H1 (cell line): ENCODE measurements around the gene PRIMA1. TPM values are rescaled to one million over a fixed set of nuclear protein-coding genes. Genes with fewer than 3 reads are reported as not detected.

Experiments
- E2F6 ChIP-seq: IDR thresholded peaks from 2 replicates; pipeline ENCODE4 v1.6.1; 2012; ENCODE audit warnings: inconsistent platforms
- HDAC2 ChIP-seq, 2 experiments: fragments of 300-600 bp in 1 of 2; sonication (generic) in 1 of 2; IDR thresholded peaks; 2 replicates each; pipeline ENCODE4 v1.6.1; 2011 to 2012; ENCODE audit warnings: low read depth in 2 of 2, low read length in 2 of 2, mild to moderate bottlenecking in 2 of 2, moderate library complexity in 2 of 2, borderline replicate concordance in 1 of 2, inconsistent platforms in 1 of 2
- NANOG ChIP-seq: IDR thresholded peaks from 2 replicates; pipeline ENCODE4 v1.6.1; 2011; ENCODE audit warnings: low read length, low read depth, mild to moderate bottlenecking, inconsistent platforms; ENCODE audit not compliant: insufficient read depth, poor library complexity, severe bottlenecking
- RFX5 ChIP-seq: IDR thresholded peaks from 2 replicates; pipeline ENCODE4 v1.6.1; 2011; ENCODE audit warnings: low read depth, low read length, improper control_type of control experiment, borderline replicate concordance
- SAP30 ChIP-seq: fragments of 300-600 bp; sonication (generic); IDR thresholded peaks from 2 replicates; pipeline ENCODE4 v1.7.1; 2012; ENCODE audit warnings: low read length, moderate library complexity, mild to moderate bottlenecking, inconsistent platforms; ENCODE audit not compliant: insufficient read depth, insufficient replicate concordance
- YY1 ChIP-seq: IDR thresholded peaks from 2 replicates; pipeline ENCODE4 v1.6.1; 2011; ENCODE audit warnings: low read depth, mild to moderate bottlenecking, low read length
- polyA plus RNA-seq, 7 experiments: library from polyadenylated mRNA; depleted of rRNA in 3 of 7; stranded (reverse) in 5 of 7; unstranded in 2 of 7; fragments of >200 nt in 5 of 7; fragments of 200-250 nt in 2 of 7; gene quantifications; 1 replicate in 5 of 7; 2 replicates in 1 of 7; 4 replicates in 1 of 7; pipeline versions ENCODE4 v1.2.1 to v1.2.3, GENCODE V29; 2011 to 2013; ENCODE audit warnings: missing spikeins in 2 of 7, mixed read lengths in 2 of 7
- total RNA-seq: library from RNA; stranded (reverse); fragmentation: NEBNext Ultra II Directional; extraction: Animal tissue kit (Norgen Biotek cat#: 25700); gene quantifications from 2 replicates; pipeline ENCODE4 v1.2.1, GENCODE V29; 2021

PRIMA1 gene
- total and polyA plus RNA-seq, 2 of the 8 experiments (the other 6 are each of a cell fraction or from before 2014, with no cell fraction given), result 2.8 to 4.5 TPM

GRCh38 chr14:93729993-93730392 is 58.3 kb downstream of the PRIMA1 start (continued):
- no peak for TF ChIP-seq SAP30
- TF ChIP-seq YY1, result no peak
- no peak for TF ChIP-seq NANOG
- no peak for TF ChIP-seq RFX5
- TF ChIP-seq E2F6, result no peak
- TF ChIP-seq HDAC2 (IDR thresholded peaks at IDR 0.05; ENCODE audit: borderline replicate concordance in 1 of 2, low read depth in 2 of 2, low read length in 2 of 2), result no peak
